CD4-positive, alpha-beta T cell treated with Interferon alpha-2 for 1 hour (primary cell): ENCODE measurements around the gene FAM229A.

Experiments
- DNase-seq, 2 donors: peaks; one replicate each; pipeline ENCODE4 v3.0.0-alpha.2; 2020 to 2022

FAM229A gene

GRCh38 chr1:32327204-32327603 lies 35.1 kb downstream of the FAM229A start:
- no peak for DNase-seq

GRCh38 chr1:32321712-32322291 lies 40.5 kb downstream of the FAM229A start:
- DNase-seq: peak in 1 of 2 donors; percentile 55

DNA sequence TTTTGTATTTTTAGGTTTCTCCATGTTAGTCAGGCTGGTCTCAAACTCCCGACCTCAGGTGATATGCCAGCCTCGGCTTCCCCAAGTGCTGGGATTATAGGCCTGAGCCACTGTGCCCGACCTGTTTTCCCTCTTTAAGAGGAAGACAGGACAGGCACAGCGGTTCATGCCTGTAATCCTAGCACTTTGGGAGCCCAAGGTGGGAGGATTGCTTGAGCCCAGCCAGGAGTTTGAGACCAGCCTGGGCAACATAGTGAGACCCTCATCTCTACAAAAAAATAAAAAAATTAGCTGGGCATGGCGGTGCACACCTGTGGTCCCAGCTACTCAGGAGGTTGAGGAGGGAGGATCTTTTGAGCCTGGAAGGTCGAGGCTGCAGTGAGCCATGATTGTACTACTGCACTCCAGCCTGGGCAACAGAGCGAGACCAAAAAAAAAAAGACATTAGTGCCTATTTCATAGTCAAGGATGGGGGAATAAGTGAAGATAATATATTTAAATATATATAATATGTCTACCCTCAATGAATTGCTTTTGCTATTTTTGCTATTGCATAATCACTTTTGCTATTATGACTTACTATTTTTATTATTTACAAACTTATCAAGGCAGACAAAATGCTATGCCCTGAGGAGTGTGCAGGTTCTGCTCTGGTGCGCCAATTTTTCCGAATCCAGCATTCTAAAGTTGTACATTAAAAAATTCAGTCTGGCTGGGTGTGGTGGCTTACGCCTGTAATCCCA lies 44.0 kb downstream of the FAM229A start:
- no peak for DNase-seq

- DNase-seq: no peak
Measured at GRCh38 chr1:32316903-32317277, 45.4 kb downstream of the FAM229A start.

DNA sequence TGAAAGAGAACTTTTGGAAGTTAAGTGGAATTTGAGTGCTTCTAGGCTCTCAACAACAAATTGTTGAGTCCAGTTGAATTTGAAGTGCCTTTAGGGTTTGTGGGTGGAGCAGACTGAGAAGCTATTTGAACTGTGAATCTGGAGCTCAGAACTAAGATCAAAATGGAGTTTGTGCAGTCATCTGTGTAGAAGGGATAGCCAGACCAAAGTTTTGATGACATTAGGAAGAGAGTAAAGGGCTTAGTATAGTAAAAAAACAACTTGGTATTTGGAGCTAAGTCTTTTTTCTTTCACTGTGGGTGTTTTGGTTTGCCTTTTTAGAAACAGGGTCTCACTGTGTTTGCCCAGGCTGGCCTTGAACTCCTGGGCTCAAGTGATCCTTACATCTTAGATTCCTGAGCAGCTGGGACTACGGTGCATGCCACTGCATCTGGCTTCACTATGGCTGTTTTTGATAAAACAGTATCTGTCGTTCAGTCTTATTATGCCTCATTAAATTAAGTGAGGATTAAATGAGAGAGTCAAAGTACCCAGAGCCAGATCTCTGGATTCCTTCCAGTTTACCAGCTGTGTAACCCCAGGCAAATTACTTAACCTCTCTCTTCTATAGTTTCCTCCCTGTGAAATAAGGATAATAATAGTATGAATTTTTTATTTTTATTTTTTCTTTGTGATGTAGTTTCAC lies 50.4 kb downstream of the FAM229A start:
- no peak for DNase-seq
